Right cardiac atrium (tissue), 5 donors: ENCODE data around the gene EXOC6. TPM values are rescaled to one million over a fixed set of nuclear protein-coding genes. Genes with fewer than 3 reads are reported as not detected.

Experiments used
- ATAC-seq, 2 donors: fragments of 200-7000 bp; cut with Tn5 transposase; one replicate each; pipeline versions ENCODE4 v1.8.0 to v1.9.1; 2020; ENCODE audit warnings: moderate library complexity in 2 of 2, mild to moderate bottlenecking in 1 of 2
- DNase-seq, 3 donors: peaks; one replicate each; pipeline ENCODE4 v3.0.0-alpha.2; 2020
- H3K27ac ChIP-seq: one replicate; pipeline ENCODE4 v1.5.1; 2013; ENCODE audit warnings: mild to moderate bottlenecking, low read length, control low read depth, moderate library complexity
- H3K27me3 ChIP-seq: one replicate; pipeline ENCODE4 v1.6.1; 2013; ENCODE audit not compliant: control insufficient read depth, insufficient read depth
- H3K4me1 ChIP-seq: one replicate; pipeline ENCODE4 v1.6.1; 2013; ENCODE audit warnings: low read length; ENCODE audit not compliant: control insufficient read depth, insufficient read depth
- H3K4me3 ChIP-seq: one replicate; pipeline ENCODE4 v1.5.1; 2013; ENCODE audit warnings: low read length, control low read depth
- H3K9me3 ChIP-seq: one replicate; pipeline ENCODE4 v1.6.1; 2013; ENCODE audit warnings: low read length; ENCODE audit not compliant: control insufficient read depth
- WGBS: extraction: QIAGEN DNeasy Blood & Tissue Kit; methylation state at CpG from one replicate; pipeline ENCODE4 v1.1.7; 2013; 5-methylcytosine and 5-hydroxymethylcytosine counted together
- intact Hi-C, 4 donors: fragments of 100-400 bp; cut with DNase I; formaldehyde crosslinking; loops; one replicate each; pipeline versions ENCODE4 v1.11.0 to v1.14.0; 2022 to 2023
- polyA plus RNA-seq: library from polyadenylated mRNA; stranded (reverse); fragments of 200-250 nt; gene quantifications from one replicate; pipeline ENCODE4 v1.2.3, GENCODE V29; 2013
- total RNA-seq, 4 donors: library from RNA; stranded (reverse); fragmentation: NEBNext Ultra II Directional; extraction: Animal tissue kit (Norgen Biotek cat#: 25700); gene quantifications; one replicate each; pipeline ENCODE4 v1.2.1, GENCODE V29; 2021
- donor health status: healthy with polysubstance abuse.
- donor health status: DM: no; HTN: yes; CAD: no.
- donor health status: DM: no; HTN: no; CAD: no.
- donor health status: DM: no; HTN: yes; CAD: no; lungs with severe emphysema.
- donor health status: DM: yes; HTN: yes; CAD: no.

Gene EXOC6
- total and polyA plus RNA-seq, 5 donors = 5.7 to 9.5 (median 8.8) TPM

DNA sequence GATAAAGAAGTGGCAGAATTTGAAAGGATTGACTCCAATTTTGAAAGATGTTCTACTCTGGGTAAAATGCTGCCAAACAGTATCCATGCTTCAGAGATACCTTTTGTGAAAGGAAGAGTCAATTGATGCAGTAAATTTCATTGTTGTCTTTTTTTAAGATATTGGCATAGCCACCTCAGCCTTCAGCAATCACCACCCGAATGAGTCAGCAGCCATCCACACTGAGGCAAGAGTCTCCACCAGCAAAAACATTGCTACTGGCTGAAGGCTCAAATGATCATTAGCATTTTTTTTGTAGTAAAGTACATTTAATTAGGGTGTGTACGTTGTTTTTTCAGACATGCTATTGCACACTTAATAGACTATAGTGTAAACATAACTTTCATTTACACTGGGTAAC lies 180.6 kb downstream of the EXOC6 start:
- no peak for ATAC-seq

DNA sequence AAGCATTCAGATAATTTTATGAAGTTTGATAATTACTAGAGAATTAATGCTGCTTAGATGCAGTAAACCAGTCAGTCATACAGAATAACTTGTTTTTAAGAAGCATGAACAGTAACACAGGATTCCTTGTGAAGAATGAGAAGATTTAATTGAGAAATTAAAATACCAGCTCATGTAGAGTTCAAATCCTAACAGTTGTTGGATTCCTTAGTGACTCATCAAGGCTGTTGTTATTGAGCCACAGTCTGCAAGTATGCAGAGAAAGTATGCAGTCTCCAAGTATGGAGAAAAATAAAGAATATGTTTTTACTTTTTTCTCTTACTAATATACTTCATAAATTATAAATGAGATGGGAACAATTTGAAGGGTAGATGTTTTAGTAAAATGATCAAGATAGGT lies 182.1 kb downstream of the EXOC6 start:
- Histone ChIP-seq H3K27ac (no peak overlapping the region), H3K9me3 (no peaks in the 10 kb centered on the region), H3K27me3 (no peaks in the 10 kb centered on the region), H3K4me3 (no peak overlapping the region), H3K4me1 (peaks cover 2% of the 10 kb centered on the region)
- no peak for DNase-seq
- ATAC-seq = no peak
- intact Hi-C loops = no loop called here

More for the DNA sequence above, 180.6 kb downstream of the EXOC6 start:
- Histone ChIP-seq H3K4me1 (peaks cover 2% of the 10 kb centered on the region), H3K9me3 (no peaks in the 10 kb centered on the region), H3K4me3 (no peak overlapping the region), H3K27ac (no peak overlapping the region), H3K27me3 (no peaks in the 10 kb centered on the region)
- 91% methylated on average over 2 of the region's 2 CpGs for WGBS
- no peak for DNase-seq
- intact Hi-C loops = no loop called here

DNA sequence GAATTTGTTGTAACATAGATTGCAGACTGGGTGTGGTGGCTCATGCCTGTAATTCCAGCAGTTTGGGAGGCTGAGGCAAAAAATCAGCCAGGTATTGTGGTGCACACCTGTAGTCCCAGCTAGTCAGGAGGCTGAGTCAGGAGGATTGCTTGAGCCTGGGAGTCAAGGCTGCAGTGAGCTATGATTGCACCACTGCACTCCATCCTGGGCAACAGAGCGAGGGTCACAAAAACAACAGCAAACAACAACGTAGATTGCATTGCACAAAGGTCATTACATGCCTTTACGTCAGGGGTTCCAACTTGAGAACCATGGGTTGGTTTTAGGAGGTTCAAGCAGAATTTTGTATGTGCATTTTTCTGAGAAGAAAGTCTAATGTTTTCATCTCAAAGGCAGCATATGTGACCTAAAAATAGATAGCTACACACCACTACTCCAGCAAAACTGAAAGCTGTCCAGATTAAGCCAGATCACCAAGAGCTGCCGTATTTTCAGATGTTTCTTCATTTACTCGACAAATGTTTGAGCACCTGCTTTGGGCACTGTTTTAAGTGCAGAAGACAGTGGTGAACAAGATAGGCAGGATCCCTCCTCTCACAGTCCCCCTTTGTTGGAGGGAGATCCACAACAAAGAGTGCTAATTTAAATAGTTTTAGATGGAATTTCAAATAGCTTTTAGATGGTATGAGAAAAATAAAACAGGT lies 183.9 kb downstream of the EXOC6 start:
- H3K4me3 ChIP-seq = no peak overlapping the region
- DNase-seq = no peak
- peaks cover 2% of the 10 kb centered on the region for H3K4me1 ChIP-seq
- WGBS = 88% methylated on average over 5 of the region's 5 CpGs
- H3K27ac ChIP-seq = no peak overlapping the region
- no peaks in the 10 kb centered on the region for H3K27me3 ChIP-seq
- ATAC-seq = no peak
- H3K9me3 ChIP-seq = no peaks in the 10 kb centered on the region
- intact Hi-C loops = no loop called here

DNA sequence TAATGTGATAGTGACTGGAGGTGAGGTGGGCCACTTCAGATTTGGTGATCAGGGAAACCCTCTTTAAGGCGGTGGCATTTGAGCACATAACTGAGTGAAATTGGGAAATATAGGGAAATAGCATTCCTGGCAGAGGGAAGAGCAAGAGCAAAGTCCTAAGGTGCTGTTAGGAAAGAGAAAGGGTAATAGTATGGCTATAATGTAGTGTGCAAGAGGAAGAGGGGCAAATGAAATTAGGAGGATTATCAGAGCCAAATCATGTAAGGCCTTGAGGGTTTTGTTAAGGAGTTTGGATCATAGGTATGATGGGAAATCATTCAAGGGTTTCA lies 184.5 kb downstream of the EXOC6 start:
- Histone ChIP-seq H3K4me3 (no peak overlapping the region), H3K27me3 (no peaks in the 10 kb centered on the region)
- WGBS = 97% methylated on average over 1 of the region's 1 CpG

DNA sequence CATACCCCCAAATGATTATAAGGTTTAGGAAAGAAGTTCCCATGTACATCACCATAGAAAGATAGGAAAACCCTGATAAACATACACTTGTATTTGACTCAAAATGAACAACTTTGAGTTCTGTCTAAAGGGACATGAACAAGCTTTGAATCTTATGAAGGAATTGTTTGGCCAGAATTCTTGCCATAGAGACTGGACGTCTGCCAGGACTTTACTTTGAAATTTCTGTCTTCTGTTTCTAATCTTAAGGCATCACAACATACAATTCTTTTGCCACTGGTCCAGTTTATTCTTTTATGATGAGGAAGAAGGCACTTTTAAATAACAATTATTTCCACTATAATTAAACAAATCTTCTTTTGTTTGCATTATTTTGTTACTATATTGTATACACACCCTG lies 186.1 kb downstream of the EXOC6 start:
- ATAC-seq = no peak
- peaks cover 2% of the 10 kb centered on the region for H3K4me1 ChIP-seq
- no peaks in the 10 kb centered on the region for H3K9me3 ChIP-seq
- no peak overlapping the region for H3K4me3 ChIP-seq
- DNase-seq = no peak
- intact Hi-C loops = no loop called here
- H3K27ac ChIP-seq = no peak overlapping the region
- 40% methylated on average over 1 of the region's 1 CpG for WGBS
- no peaks in the 10 kb centered on the region for H3K27me3 ChIP-seq

More for the DNA sequence above, 184.5 kb downstream of the EXOC6 start:
- Histone ChIP-seq H3K4me1 (peaks cover 2% of the 10 kb centered on the region), H3K9me3 (no peaks in the 10 kb centered on the region), H3K27ac (no peak overlapping the region)
- intact Hi-C loops = no loop called here
- ATAC-seq = no peak
- DNase-seq = no peak

DNA sequence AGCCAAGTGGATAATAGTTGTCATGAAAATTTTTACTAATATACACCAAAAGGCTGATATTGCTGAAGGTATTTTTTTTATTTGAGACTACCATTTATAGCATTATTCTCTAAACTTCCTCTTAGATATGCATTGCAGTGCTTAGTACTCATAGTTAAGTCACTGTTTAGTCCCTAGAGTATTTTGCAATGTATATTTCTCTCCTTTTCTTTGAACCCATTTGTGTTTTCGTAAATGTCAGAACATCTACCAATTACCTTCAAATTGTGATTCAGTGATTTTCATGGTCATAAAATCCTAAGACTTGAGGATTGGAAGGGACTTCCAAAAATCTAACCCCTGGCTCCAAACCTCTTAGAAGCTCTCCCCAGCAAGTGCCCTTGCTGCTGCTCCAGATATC lies 190.8 kb downstream of the EXOC6 start:
- Histone ChIP-seq H3K4me3 (no peak overlapping the region), H3K9me3 (no peaks in the 10 kb centered on the region), H3K4me1 (no peaks in the 10 kb centered on the region), H3K27ac (no peak overlapping the region), H3K27me3 (no peaks in the 10 kb centered on the region)
- DNase-seq (no peak), ATAC-seq (no peak)
- WGBS = 98% methylated on average over 1 of the region's 1 CpG
- intact Hi-C loops = no loop called here

DNA sequence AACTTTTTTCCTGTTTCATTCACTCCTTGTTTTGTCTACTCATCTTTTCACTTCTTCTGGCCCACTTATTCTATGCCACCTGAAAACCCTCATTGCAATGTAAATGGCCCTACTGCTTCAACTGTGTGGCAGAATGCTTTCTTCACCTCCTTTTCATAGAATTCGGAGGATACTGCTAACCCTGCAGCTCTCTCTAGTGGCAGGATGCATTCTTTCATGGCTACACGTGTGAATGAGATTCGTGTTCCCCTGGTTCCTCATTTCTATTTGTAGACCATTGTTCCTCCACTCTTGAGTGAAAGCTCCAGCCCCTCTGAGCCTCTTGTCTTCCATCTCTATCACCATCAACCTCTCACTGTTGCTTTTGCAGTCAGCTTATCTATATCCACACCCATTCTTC lies 191.4 kb downstream of the EXOC6 start:
- no peak for ATAC-seq
- Histone ChIP-seq H3K27me3 (no peaks in the 10 kb centered on the region), H3K4me3 (no peak overlapping the region), H3K27ac (no peak overlapping the region), H3K9me3 (no peaks in the 10 kb centered on the region), H3K4me1 (no peaks in the 10 kb centered on the region)
- intact Hi-C loops = no loop called here
- no peak for DNase-seq
- 25% methylated on average over 3 of the region's 3 CpGs for WGBS

DNA sequence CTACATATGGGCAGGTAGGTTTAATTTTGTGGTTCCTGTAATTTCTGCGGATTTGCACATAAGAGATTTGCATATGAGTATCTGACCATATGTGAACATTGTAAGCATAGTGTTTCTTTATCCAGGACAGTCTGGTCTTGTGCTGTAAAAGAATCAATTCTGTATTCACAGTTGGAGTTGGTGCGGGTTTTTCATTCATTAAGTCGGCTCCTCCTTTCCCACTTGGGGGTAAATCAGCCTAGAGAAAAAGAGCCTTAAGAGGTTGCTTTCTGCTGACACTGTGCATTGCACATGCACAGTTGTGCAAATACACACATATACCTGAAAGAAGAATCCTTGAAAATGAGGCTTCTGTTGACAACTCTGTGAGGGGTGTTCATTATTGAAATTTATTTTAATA lies 206.2 kb downstream of the EXOC6 start:
- ATAC-seq = no peak
- DNase-seq = no peak
- H3K9me3 ChIP-seq = no peaks in the 10 kb centered on the region
- no peaks in the 10 kb centered on the region for H3K4me1 ChIP-seq
- H3K4me3 ChIP-seq = no peak overlapping the region
- intact Hi-C loops = no loop called here
- no peak overlapping the region for H3K27ac ChIP-seq
- 93% methylated on average over 3 of the region's 3 CpGs for WGBS
- H3K27me3 ChIP-seq = peaks cover under 1% of the 10 kb centered on the region

DNA sequence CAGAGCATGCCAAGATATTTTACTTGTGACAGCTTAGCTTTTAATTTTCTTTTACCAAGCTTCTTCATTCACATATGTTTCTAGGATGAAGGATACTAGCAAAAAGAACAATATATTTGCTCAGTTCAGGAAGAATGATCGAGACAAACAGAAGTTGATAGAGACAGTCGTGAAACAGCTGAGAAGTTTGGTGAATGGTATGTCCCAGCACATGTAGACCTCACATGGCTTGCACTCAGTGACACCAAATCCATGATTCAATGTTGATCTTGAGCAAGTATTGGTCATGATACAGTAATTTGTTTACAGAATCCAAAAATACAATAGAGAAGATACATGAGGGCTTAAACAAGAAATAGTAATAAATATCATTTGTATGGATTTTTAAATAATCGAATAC lies 209.8 kb downstream of the EXOC6 start:
- 97% methylated on average over 3 of the region's 3 CpGs for WGBS
- Histone ChIP-seq H3K27me3 (peaks cover 2% of the 10 kb centered on the region), H3K9me3 (no peaks in the 10 kb centered on the region)

DNA sequence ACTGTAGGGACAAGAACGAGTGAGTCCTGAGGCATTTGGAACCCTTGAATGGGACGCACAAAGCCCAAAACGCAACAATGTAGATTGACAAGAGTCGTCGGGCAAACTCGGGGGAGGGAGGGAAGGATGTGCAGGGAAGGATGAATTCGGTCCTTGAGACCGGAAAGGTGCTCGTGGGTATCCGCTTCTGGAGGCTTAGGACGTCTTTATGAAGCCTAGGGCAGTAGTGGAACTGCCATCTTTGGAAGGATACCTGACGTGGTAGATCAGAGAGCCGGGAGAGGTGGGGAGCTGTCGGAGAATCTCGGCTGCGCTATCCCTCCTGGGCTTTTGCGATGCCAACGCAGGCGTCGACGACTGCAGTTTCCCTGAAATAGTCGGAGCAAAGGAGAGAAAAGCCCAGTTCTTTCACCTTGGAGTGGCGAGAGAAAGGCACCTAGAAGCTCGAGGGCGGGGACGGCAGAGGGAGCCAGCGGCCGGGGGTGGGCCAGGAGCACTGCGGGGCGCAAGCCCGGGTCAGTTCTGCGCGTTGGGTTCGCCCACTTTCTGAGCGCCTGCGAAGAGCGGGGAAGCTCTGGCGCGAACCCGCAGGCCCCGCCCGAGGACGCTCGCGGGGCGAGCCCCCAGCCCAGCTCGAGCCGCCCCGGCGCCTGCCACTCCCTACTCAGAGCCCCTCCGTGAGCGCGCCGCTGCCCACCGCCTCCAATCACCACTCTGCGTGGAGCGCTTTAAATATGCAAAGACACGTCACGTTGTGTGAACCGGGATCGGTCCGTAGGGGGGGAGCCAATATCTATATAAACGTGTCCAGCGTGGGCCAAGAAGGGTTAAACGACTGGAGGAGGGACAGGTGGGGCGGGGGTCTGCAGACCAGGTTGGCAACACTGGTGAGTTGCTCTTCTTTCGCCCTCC lies 211.9 kb downstream of the EXOC6 start, which contains the start of gene CYP26C1:
Gene CYP26C1, plus strand, starts transcription at position 824 of the 912 bp plus-strand sequence. CDS start 466 bp downstream, outside the sequence.
- no peak within 1 kb of the TSS for H3K27ac ChIP-seq
- intact Hi-C loops = no loop called here
- ATAC-seq = peak in 1 of 2 donors; percentile 32
- no peak within 1 kb of the TSS for H3K4me3 ChIP-seq
- no peaks in the 10 kb centered on the region for H3K9me3 ChIP-seq
- 32% methylated on average over 67 of the region's 67 CpGs for WGBS
- H3K27me3 ChIP-seq = peaks cover 2% of the 10 kb centered on the region
- no peak for DNase-seq
- H3K4me1 ChIP-seq = no peaks in the 10 kb centered on the region

More for the DNA sequence above, 209.8 kb downstream of the EXOC6 start:
- intact Hi-C loops = no loop called here
- DNase-seq (no peak), ATAC-seq (no peak)
- no peak overlapping the region for H3K4me3 ChIP-seq
- H3K27ac ChIP-seq = no peak overlapping the region
- no peaks in the 10 kb centered on the region for H3K4me1 ChIP-seq

DNA sequence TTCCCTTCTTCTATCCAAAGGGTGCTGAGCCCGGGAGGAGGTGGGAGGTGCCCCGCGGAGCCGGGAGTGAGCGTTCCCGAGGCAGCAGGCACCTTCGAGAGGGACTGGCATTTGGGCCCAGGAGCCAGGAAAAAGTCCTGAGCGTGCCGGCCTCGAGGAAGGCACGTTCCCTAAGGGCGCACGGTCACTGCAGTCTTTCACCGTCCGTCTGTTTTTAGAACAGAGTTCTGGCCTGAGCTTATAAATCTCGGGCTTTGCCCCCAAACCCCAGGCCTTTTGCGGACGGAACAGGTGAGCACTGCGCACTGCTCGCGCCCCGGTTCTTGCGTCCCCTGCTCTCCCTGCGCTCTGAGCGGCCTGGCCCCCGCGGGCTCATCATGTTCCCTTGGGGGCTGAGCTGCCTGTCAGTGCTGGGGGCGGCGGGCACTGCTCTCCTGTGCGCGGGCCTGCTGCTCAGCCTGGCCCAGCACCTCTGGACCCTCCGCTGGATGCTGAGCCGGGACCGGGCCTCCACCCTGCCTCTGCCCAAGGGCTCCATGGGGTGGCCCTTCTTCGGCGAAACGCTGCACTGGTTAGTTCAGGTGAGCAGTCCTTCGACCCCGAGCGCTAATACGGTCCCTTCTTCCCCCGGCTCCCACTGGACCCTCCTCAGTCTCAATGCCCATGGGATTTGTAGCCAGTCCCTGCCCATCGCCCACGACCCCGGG lies 212.7 kb downstream of the EXOC6 start:
- Histone ChIP-seq H3K27me3 (peaks cover 2% of the 10 kb centered on the region), H3K4me3 (no peak overlapping the region), H3K27ac (no peak overlapping the region), H3K9me3 (no peaks in the 10 kb centered on the region), H3K4me1 (no peaks in the 10 kb centered on the region)
- WGBS = 31% methylated on average over 45 of the region's 45 CpGs
- peak in 1 of 2 donors; percentile 30 for ATAC-seq
- intact Hi-C loops = no loop called here
- DNase-seq = peak in 1 of 3 donors; percentile 41
